Measurements from ENCODE around the gene ZBTB46.

Gene ZBTB46

GRCh38 chr20:63759377-63759901, 71.6 kb downstream of the ZBTB46 start:
- DNase-seq (ENCODE audit: low read depth) = no peak
- no peak for TF ChIP-seq CTCF (IDR thresholded peaks at IDR 0.05; ENCODE audit: control insufficient read depth, extremely low read depth, insufficient read depth)
- H3K4me3 ChIP-seq (ENCODE audit: low read depth, low read length) = no peak overlapping the region

GRCh38 chr20:63758152-63758551, 72.9 kb downstream of the ZBTB46 start:
- DNase-seq (ENCODE audit: low read depth) = no peak
- H3K4me3 ChIP-seq (ENCODE audit: low read depth, low read length) = no peak overlapping the region
- TF ChIP-seq CTCF (IDR thresholded peaks at IDR 0.05; ENCODE audit: control insufficient read depth, extremely low read depth, insufficient read depth) = no peak

GRCh38 chr20:63756648-63756991, 74.4 kb downstream of the ZBTB46 start:
- H3K4me3 ChIP-seq (ENCODE audit: low read depth, low read length) = no peak overlapping the region
- DNase-seq (ENCODE audit: low read depth) = no peak

GRCh38 chr20:63755933-63756647, 75.0 kb downstream of the ZBTB46 start:
- H3K4me3 ChIP-seq (ENCODE audit: low read depth, low read length) = no peak overlapping the region
- no peak for TF ChIP-seq CTCF (IDR thresholded peaks at IDR 0.05; ENCODE audit: control insufficient read depth, extremely low read depth, insufficient read depth)
- DNase-seq (ENCODE audit: low read depth) = no peak

More at GRCh38 chr20:63756648-63756991, 74.4 kb downstream of the ZBTB46 start:
- TF ChIP-seq CTCF (IDR thresholded peaks at IDR 0.05; ENCODE audit: control insufficient read depth, extremely low read depth, insufficient read depth) = no peak

GRCh38 chr20:63754008-63754407, 77.1 kb downstream of the ZBTB46 start:
- TF ChIP-seq CTCF (IDR thresholded peaks at IDR 0.05; ENCODE audit: control insufficient read depth, extremely low read depth, insufficient read depth) = no peak
- H3K4me3 ChIP-seq (ENCODE audit: low read depth, low read length) = no peak overlapping the region
- no peak for DNase-seq (ENCODE audit: low read depth)

- DNase-seq (ENCODE audit: low read depth) = no peak
- no peak for TF ChIP-seq CTCF (IDR thresholded peaks at IDR 0.05; ENCODE audit: control insufficient read depth, extremely low read depth, insufficient read depth)
- no peak overlapping the region for H3K4me3 ChIP-seq (ENCODE audit: low read depth, low read length)
Measured at GRCh38 chr20:63753381-63753780, 77.7 kb downstream of the ZBTB46 start.
